SU-DHL-6 (cell line): ENCODE results near the gene ODF2.

Experiments
- CTCF ChIP-seq: fragments of 200-600 bp; sonication (generic); IDR thresholded peaks from one replicate; pipeline ENCODE4 v1.5.1; 2017; ENCODE audit warnings: antibody characterized with exemption, mild to moderate bottlenecking, low read length, moderate library complexity; ENCODE audit not compliant: insufficient read depth, poor library complexity, severe bottlenecking
- EZH2phosphoT487 ChIP-seq: fragments of 200-600 bp; sonication (generic), shearing (Covaris generic); conservative IDR thresholded peaks from 2 replicates; pipeline ENCODE4 v1.6.1; 2018; ENCODE audit warnings: mild to moderate bottlenecking, antibody characterized with exemption, low read length, moderate library complexity, mixed read lengths

GRCh38 chr9:128420651-128421481, 34.9 kb upstream of the ODF2 start, which contains the start of gene CERCAM:
- no peak for TF ChIP-seq CTCF
- no peak for TF ChIP-seq EZH2phosphoT487
